ENCODE results near the gene POU4F1.

The POU4F1 gene

GRCh38 chr13:78636495-78636894 lies 33.1 kb upstream of the POU4F1 start:
- Histone ChIP-seq H3K36me3 (peaks cover 22% of the 10 kb centered on the region), H3K27ac (no peak overlapping the region), H3K9me3 (ENCODE audit: severe bottlenecking) (no peaks in the 10 kb centered on the region), H3K27me3 (ENCODE audit: insufficient read depth, low read depth, severe bottlenecking) (no peaks in the 10 kb centered on the region), H3K4me3 (ENCODE audit: low read depth, low read length) (no peak overlapping the region)
- TF ChIP-seq, protein P1, sequence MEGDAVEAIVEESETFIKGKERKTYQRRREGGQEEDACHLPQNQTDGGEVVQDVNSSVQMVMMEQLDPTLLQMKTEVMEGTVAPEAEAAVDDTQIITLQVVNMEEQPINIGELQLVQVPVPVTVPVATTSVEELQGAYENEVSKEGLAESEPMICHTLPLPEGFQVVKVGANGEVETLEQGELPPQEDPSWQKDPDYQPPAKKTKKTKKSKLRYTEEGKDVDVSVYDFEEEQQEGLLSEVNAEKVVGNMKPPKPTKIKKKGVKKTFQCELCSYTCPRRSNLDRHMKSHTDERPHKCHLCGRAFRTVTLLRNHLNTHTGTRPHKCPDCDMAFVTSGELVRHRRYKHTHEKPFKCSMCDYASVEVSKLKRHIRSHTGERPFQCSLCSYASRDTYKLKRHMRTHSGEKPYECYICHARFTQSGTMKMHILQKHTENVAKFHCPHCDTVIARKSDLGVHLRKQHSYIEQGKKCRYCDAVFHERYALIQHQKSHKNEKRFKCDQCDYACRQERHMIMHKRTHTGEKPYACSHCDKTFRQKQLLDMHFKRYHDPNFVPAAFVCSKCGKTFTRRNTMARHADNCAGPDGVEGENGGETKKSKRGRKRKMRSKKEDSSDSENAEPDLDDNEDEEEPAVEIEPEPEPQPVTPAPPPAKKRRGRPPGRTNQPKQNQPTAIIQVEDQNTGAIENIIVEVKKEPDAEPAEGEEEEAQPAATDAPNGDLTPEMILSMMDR (IDR thresholded peaks at IDR 0.05; ENCODE audit: low read depth, low read length), result no peak
- no peak for DNase-seq

DNA sequence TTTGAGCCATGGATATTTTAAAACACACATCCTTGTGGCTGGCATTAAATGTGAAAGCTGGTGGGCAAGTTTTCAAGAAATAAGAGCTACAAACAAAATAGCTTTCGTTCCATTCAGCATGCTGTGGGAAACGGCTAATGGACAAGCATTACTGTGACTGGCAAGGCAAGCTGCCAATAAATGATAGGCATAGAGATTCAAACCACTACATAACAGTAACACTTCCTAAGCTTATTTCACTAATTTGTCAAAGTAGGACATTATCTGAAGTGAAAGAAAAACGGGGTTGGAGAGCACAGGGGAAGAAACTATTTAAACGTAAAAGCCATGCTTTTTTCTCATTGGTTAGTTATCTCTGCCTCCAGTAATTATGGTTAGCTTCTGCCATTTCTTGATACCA lies 29.6 kb upstream of the POU4F1 start:
- no peak overlapping the region for H3K27ac ChIP-seq
- H3K9me3 ChIP-seq (ENCODE audit: severe bottlenecking), result no peaks in the 10 kb centered on the region
- no peak overlapping the region for H3K4me3 ChIP-seq (ENCODE audit: low read depth, low read length)
- DNase-seq, result no peak
- no peaks in the 10 kb centered on the region for H3K27me3 ChIP-seq (ENCODE audit: insufficient read depth, low read depth, severe bottlenecking)
- peaks cover 14% of the 10 kb centered on the region for H3K36me3 ChIP-seq
- TF ChIP-seq, protein P1 (IDR thresholded peaks at IDR 0.05; ENCODE audit: low read depth, low read length), result no peak

- no peak overlapping the region for H3K27ac ChIP-seq
Observed at GRCh38 chr13:78631077-78631476, 27.7 kb upstream of the POU4F1 start.

DNA sequence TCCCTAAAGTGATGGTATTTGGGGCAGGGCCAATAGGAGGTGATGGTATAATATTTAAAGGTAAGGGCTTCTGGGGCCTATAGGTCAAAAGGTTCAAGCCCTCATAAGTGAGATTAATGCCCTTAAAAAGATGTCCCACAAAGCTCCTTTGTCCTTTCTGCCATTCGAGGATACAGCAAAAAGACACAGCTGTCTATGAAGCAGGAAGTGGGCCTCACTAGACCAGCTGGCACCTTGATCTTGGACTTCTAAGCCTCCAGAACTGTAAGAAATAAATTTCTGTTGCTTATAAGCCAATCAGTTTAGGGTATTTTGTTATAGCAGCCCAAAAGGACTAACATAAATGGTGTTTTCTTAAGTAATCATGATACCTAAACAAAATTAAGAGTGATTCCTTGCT lies 27.2 kb upstream of the POU4F1 start:
- DNase-seq, result no peak
- no peaks in the 10 kb centered on the region for H3K9me3 ChIP-seq (ENCODE audit: severe bottlenecking)
- H3K36me3 ChIP-seq, result peaks cover 12% of the 10 kb centered on the region
- TF ChIP-seq, protein P1 (IDR thresholded peaks at IDR 0.05; ENCODE audit: low read depth, low read length), result no peak
- no peak overlapping the region for H3K4me3 ChIP-seq (ENCODE audit: low read depth, low read length)
- no peak overlapping the region for H3K27ac ChIP-seq
- H3K27me3 ChIP-seq (ENCODE audit: insufficient read depth, low read depth, severe bottlenecking), result no peaks in the 10 kb centered on the region

More at GRCh38 chr13:78631077-78631476, 27.7 kb upstream of the POU4F1 start:
- no peak overlapping the region for H3K4me3 ChIP-seq (ENCODE audit: low read depth, low read length)
- TF ChIP-seq, protein P1 (IDR thresholded peaks at IDR 0.05; ENCODE audit: low read depth, low read length), result no peak
- DNase-seq, result no peak
- no peaks in the 10 kb centered on the region for H3K27me3 ChIP-seq (ENCODE audit: insufficient read depth, low read depth, severe bottlenecking)
- H3K36me3 ChIP-seq, result peaks cover 12% of the 10 kb centered on the region
- H3K9me3 ChIP-seq (ENCODE audit: severe bottlenecking), result no peaks in the 10 kb centered on the region

- no peak for DNase-seq
- Histone ChIP-seq H3K27me3 (ENCODE audit: insufficient read depth, low read depth, severe bottlenecking) (no peaks in the 10 kb centered on the region), H3K4me3 (ENCODE audit: low read depth, low read length) (no peak overlapping the region), H3K36me3 (peaks cover 3% of the 10 kb centered on the region; the same call in 1 of the 2 replicates), H3K27ac (no peak overlapping the region), H3K9me3 (ENCODE audit: severe bottlenecking) (no peaks in the 10 kb centered on the region)
- TF ChIP-seq, protein P1 (IDR thresholded peaks at IDR 0.05; ENCODE audit: low read depth, low read length), result no peak
Observed at GRCh38 chr13:78625384-78625783, 22.0 kb upstream of the POU4F1 start.

DNA sequence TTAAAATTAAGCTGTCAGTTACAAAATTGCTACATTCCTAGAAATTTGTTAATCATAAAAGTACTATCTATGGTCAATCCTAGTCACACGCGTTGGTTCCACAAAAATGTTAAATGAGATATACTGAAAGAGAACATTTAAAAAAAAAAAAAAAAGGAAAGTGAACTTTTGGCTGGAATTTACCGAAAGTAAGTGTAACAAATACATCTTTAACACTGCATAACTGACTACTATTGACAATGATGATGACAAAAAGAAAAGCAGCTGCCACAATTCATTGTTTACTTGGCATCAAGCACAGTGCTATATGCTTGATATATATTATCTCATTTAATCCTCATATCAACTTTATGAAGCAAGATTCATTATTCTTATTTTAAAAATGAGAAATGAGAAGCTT lies 19.8 kb upstream of the POU4F1 start:
- Histone ChIP-seq H3K9me3 (ENCODE audit: severe bottlenecking) (no peaks in the 10 kb centered on the region), H3K27ac (no peak overlapping the region), H3K36me3 (peaks cover 3% of the 10 kb centered on the region; the same call in 1 of the 2 replicates), H3K27me3 (ENCODE audit: insufficient read depth, low read depth, severe bottlenecking) (no peaks in the 10 kb centered on the region), H3K4me3 (ENCODE audit: low read depth, low read length) (no peak overlapping the region)
- DNase-seq, result no peak
- TF ChIP-seq, protein P1 (IDR thresholded peaks at IDR 0.05; ENCODE audit: low read depth, low read length), result no peak

Data from WERI-Rb-1 (cell line).